K562 (cell line): ENCODE data around the gene DNAAF1. TPM values are rescaled to one million over a fixed set of nuclear protein-coding genes. Genes with fewer than 3 reads are reported as not detected.

Experiments
- BMI1 ChIP-seq: fragments of 150-350 bp; IDR thresholded peaks from 2 replicates; pipeline ENCODE4 v1.6.1; 2014; ENCODE audit warnings: low read length
- DIDO1 ChIP-seq: fragments of 450-650 bp; IDR thresholded peaks from 2 replicates; pipeline ENCODE4 v1.6.1; 2016; ENCODE audit warnings: low read depth, missing biosample characterization, missing genetic modification characterization
- HLTF ChIP-seq: fragments of 450-650 bp; IDR thresholded peaks from 2 replicates; pipeline ENCODE4 v1.6.1; 2016
- MYC ChIP-seq, 2 experiments: fragments of 250-450 bp in 1 of 2; sonication (Bioruptor Pico) in 1 of 2; IDR thresholded peaks; 2 replicates each; pipeline versions ENCODE4 v1.5.1 to v1.6.1; 2012 to 2021; ENCODE audit warnings: low read depth in 2 of 2, borderline replicate concordance in 1 of 2, improper control_type of control experiment in 1 of 2, low read length in 1 of 2, mild to moderate bottlenecking in 1 of 2, moderate library complexity in 1 of 2
- POLR2H ChIP-seq: IDR thresholded peaks from 2 replicates; pipeline ENCODE4 v1.6.1; 2016; ENCODE audit warnings: missing genetic modification characterization, low read depth, mild to moderate bottlenecking, control low read depth, missing compliant biosample characterization, moderate library complexity
- RCOR1 ChIP-seq, 2 experiments: IDR thresholded peaks; 2 replicates each; pipeline ENCODE4 v1.6.1; 2012; ENCODE audit warnings: low read depth in 2 of 2, low read length in 2 of 2, borderline replicate concordance in 1 of 2, improper control_type of control experiment in 1 of 2
- RNF2 ChIP-seq: sonication (generic); IDR thresholded peaks from 2 replicates; pipeline ENCODE4 v1.6.1; 2016
- RUNX1 ChIP-seq: sonication (generic); IDR thresholded peaks from 2 replicates; pipeline ENCODE4 v1.6.1; 2016; ENCODE audit warnings: antibody characterized with exemption, low read depth
- SMC3 ChIP-seq: conservative IDR thresholded peaks from 2 replicates; pipeline ENCODE4 v1.6.1; 2011; ENCODE audit warnings: low read depth, low read length, improper control_type of control experiment; ENCODE audit not compliant: insufficient read depth
- STAT5A ChIP-seq: IDR thresholded peaks from 2 replicates; pipeline ENCODE4 v1.6.1; 2012; ENCODE audit warnings: low read length, inconsistent platforms, borderline replicate concordance
- TCFL5 ChIP-seq: fragments of 250-450 bp; sonication (Bioruptor Pico); conservative IDR thresholded peaks from 2 replicates; pipeline ENCODE4 v1.6.1; 2021; ENCODE audit warnings: mild to moderate bottlenecking, moderate library complexity, matching md5 sums
- U2AF1 ChIP-seq: fragments of 200-400 bp; formaldehyde crosslinking; optimal IDR thresholded peaks from 2 replicates; pipeline ENCODE3; 2017; ENCODE audit warnings: mild to moderate bottlenecking, low read depth, low read length, moderate library complexity
- ZNF143 ChIP-seq: sonication (generic); formaldehyde crosslinking; IDR thresholded peaks from 2 replicates; pipeline ENCODE4 v1.9.0; 2022; ENCODE audit warnings: mild to moderate bottlenecking, missing genetic modification reagents
- polyA plus RNA-seq, 8 experiments: library from polyadenylated mRNA; depleted of rRNA in 4 of 8; stranded (reverse) in 5 of 8; unstranded in 3 of 8; fragments of >200 nt; fragmentation: Nextera tagmentation in 2 of 8; fragmentation: Illumina TruSeq in 1 of 8; extraction: Ambion mirVana in 2 of 8; extraction: Trizol in 1 of 8; gene quantifications; 2 replicates each; pipeline versions ENCODE4 v1.2.1 to v1.2.3, GENCODE V29; 2011 to 2014; ENCODE audit warnings: inconsistent platforms in 1 of 8, missing spikeins in 1 of 8
- total RNA-seq, 7 experiments: library from RNA; depleted of rRNA in 6 of 7; stranded (reverse); fragments of >200 nt in 6 of 7; fragmentation: Illumina TruSeq in 2 of 7; extraction: Trizol in 2 of 7; gene quantifications; 2 replicates each; pipeline versions ENCODE4 v1.2.1 to v1.2.3, GENCODE V29; 2011 to 2021; ENCODE audit warnings: low replicate concordance in 1 of 7
- TF ChIP-seq, protein P1 (sequence below): fragments of 450-650 bp; IDR thresholded peaks from 2 replicates; pipeline ENCODE4 v1.6.1; 2017; ENCODE audit warnings: antibody characterized with exemption, mild to moderate bottlenecking
- TF ChIP-seq, protein P2 (sequence below): fragments of 450-650 bp; formaldehyde crosslinking; IDR thresholded peaks from 2 replicates; pipeline ENCODE4 v1.4.0; 2022; ENCODE audit warnings: missing genetic modification characterization
- TF ChIP-seq, protein P3 (sequence below): sonication (generic); formaldehyde crosslinking; IDR thresholded peaks from 2 replicates; pipeline ENCODE4 v1.8.0; 2022; ENCODE audit warnings: mild to moderate bottlenecking, missing genetic modification reagents, borderline replicate concordance
- TF ChIP-seq, protein P4 (sequence below): fragments of 250-450 bp; sonication (Bioruptor Pico); IDR thresholded peaks from 2 replicates; pipeline ENCODE4 v1.8.0; 2022; ENCODE audit warnings: moderate library complexity, mild to moderate bottlenecking, inconsistent platforms

The DNAAF1 gene
- total and polyA plus RNA-seq, 9 of the 15 experiments (the other 6 are each of a cell fraction or from before 2014, with no cell fraction given): 0.01 TPM; not detected in 8

DNA sequence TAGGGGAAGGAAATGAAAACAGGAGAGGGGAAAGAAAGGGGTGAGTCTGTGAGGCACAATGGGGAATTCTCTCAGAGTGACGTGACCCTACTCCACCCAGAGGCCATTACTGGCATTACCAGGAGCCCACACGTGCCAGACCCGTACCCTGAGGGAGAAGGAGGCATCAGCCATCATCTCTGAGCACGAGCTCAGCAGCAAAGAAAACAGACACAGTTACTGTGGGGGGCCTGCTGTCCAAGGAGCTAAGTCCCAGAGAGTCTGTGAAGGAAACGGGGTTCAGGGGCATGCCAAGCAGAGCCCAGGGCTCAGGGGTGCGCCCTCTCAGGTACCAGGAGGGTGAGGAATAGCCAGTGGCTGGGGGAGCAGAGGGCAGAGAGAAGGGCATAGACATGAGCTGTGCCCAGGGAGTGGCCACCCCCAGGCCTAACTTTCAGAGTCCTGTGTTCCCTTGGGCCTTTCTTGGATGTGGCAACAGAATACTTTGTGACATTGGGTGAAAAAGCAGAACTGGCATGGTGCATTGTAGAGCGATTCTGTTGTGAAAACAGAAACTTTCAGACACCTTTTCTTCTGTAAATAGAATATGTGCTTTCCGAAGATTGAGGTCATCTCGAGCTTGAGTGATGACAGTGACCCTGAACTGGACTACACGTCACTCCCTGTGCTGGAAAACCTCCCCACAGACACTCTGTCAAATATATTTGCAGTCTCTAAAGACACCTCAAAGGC, 30.4 kb downstream of the DNAAF1 start (continued):
- TF ChIP-seq U2AF1 (no peak), RCOR1 (IDR thresholded peaks at IDR 0.05; ENCODE audit: borderline replicate concordance in 1 of 2, low read depth in 2 of 2, low read length in 2 of 2) (peak in 1 of 2 experiments; percentile 26; a peak in 1 of 4 replicates), DIDO1 (no peak), STAT5A (no peak), MYC (IDR thresholded peaks at IDR 0.05; ENCODE audit: low read depth, low read length) (peak; percentile 82), MYC (CRISPR knock-in tag; IDR thresholded peaks at IDR 0.05; ENCODE audit: borderline replicate concordance, low read depth) (no peak), HLTF (no peak), RUNX1 (no peak), BMI1 (no peak), SMC3 (peak; percentile 80), POLR2H (tag) (no peak), RNF2 (no peak), ZNF143 (CRISPR knock-in tag) (no peak), TCFL5 (CRISPR knock-in tag) (no peak)
- TF ChIP-seq, protein P1, sequence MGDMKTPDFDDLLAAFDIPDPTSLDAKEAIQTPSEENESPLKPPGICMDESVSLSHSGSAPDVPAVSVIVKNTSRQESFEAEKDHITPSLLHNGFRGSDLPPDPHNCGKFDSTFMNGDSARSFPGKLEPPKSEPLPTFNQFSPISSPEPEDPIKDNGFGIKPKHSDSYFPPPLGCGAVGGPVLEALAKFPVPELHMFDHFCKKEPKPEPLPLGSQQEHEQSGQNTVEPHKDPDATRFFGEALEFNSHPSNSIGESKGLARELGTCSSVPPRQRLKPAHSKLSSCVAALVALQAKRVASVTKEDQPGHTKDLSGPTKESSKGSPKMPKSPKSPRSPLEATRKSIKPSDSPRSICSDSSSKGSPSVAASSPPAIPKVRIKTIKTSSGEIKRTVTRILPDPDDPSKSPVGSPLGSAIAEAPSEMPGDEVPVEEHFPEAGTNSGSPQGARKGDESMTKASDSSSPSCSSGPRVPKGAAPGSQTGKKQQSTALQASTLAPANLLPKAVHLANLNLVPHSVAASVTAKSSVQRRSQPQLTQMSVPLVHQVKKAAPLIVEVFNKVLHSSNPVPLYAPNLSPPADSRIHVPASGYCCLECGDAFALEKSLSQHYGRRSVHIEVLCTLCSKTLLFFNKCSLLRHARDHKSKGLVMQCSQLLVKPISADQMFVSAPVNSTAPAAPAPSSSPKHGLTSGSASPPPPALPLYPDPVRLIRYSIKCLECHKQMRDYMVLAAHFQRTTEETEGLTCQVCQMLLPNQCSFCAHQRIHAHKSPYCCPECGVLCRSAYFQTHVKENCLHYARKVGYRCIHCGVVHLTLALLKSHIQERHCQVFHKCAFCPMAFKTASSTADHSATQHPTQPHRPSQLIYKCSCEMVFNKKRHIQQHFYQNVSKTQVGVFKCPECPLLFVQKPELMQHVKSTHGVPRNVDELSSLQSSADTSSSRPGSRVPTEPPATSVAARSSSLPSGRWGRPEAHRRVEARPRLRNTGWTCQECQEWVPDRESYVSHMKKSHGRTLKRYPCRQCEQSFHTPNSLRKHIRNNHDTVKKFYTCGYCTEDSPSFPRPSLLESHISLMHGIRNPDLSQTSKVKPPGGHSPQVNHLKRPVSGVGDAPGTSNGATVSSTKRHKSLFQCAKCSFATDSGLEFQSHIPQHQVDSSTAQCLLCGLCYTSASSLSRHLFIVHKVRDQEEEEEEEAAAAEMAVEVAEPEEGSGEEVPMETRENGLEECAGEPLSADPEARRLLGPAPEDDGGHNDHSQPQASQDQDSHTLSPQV: no peak
- TF ChIP-seq, protein P2, sequence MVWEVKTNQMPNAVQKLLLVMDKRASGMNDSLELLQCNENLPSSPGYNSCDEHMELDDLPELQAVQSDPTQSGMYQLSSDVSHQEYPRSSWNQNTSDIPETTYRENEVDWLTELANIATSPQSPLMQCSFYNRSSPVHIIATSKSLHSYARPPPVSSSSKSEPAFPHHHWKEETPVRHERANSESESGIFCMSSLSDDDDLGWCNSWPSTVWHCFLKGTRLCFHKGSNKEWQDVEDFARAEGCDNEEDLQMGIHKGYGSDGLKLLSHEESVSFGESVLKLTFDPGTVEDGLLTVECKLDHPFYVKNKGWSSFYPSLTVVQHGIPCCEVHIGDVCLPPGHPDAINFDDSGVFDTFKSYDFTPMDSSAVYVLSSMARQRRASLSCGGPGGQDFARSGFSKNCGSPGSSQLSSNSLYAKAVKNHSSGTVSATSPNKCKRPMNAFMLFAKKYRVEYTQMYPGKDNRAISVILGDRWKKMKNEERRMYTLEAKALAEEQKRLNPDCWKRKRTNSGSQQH (CRISPR knock-in tag): no peak
- TF ChIP-seq, protein P3, sequence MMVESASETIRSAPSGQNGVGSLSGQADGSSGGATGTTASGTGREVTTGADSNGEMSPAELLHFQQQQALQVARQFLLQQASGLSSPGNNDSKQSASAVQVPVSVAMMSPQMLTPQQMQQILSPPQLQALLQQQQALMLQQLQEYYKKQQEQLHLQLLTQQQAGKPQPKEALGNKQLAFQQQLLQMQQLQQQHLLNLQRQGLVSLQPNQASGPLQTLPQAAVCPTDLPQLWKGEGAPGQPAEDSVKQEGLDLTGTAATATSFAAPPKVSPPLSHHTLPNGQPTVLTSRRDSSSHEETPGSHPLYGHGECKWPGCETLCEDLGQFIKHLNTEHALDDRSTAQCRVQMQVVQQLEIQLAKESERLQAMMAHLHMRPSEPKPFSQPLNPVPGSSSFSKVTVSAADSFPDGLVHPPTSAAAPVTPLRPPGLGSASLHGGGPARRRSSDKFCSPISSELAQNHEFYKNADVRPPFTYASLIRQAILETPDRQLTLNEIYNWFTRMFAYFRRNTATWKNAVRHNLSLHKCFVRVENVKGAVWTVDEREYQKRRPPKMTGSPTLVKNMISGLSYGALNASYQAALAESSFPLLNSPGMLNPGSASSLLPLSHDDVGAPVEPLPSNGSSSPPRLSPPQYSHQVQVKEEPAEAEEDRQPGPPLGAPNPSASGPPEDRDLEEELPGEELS (CRISPR knock-in tag): no peak
- TF ChIP-seq, protein P4, sequence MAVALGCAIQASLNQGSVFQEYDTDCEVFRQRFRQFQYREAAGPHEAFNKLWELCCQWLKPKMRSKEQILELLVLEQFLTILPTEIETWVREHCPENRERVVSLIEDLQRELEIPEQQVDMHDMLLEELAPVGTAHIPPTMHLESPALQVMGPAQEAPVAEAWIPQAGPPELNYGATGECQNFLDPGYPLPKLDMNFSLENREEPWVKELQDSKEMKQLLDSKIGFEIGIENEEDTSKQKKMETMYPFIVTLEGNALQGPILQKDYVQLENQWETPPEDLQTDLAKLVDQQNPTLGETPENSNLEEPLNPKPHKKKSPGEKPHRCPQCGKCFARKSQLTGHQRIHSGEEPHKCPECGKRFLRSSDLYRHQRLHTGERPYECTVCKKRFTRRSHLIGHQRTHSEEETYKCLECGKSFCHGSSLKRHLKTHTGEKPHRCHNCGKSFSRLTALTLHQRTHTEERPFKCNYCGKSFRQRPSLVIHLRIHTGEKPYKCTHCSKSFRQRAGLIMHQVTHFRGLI (CRISPR knock-in tag): no peak
